Lower leg skin (tissue), 3 donors: Measurements from ENCODE around the gene TARP.

Experiments
- POLR2A ChIP-seq, 2 donors: fragments of 450-650 bp; IDR thresholded peaks; one replicate each; pipeline ENCODE4 v1.6.1; 2016 to 2017; ENCODE audit warnings: antibody characterized with exemption in 2 of 2, mild to moderate bottlenecking in 1 of 2, moderate library complexity in 1 of 2
- TF ChIP-seq, protein P1 (sequence below), 3 donors: fragments of 450-650 bp; IDR thresholded peaks; one replicate each; pipeline ENCODE4 v1.5.1; 2016; ENCODE audit warnings: antibody characterized with exemption in 3 of 3, mild to moderate bottlenecking in 3 of 3, moderate library complexity in 2 of 3

DNA sequence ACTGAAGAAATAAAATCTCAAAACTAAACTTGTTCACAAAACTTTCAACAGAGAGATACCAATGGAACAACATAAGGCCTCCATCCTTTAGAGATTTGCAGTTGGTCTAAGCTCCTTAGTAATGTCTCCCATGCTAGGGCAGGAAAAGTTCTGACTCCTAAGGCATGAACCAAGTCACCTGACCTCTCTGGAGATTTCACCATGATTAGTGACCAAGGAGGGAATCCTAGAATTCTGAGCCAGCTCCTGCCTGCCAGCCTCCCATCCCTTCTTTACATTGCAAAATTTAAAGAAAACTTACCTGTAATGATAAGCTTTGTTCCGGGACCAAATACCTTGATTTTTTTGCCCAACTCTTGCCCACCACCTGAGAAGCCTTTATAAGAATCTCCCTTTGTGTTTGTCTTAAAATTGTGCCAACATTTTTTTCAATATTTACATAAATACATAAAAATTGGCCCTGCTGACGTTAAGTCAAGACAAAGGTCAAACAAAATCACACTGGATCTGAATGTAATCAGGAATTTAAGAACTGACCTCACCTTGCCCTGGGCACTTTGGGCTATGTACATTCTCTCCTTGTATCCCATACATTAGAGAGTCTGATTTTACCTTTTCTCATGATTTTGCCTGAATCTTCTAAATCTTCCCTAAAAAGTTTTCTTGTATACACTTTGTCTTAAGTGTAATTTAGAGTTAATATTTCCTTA lies at the start of gene TARP:
- TF ChIP-seq, protein P1, sequence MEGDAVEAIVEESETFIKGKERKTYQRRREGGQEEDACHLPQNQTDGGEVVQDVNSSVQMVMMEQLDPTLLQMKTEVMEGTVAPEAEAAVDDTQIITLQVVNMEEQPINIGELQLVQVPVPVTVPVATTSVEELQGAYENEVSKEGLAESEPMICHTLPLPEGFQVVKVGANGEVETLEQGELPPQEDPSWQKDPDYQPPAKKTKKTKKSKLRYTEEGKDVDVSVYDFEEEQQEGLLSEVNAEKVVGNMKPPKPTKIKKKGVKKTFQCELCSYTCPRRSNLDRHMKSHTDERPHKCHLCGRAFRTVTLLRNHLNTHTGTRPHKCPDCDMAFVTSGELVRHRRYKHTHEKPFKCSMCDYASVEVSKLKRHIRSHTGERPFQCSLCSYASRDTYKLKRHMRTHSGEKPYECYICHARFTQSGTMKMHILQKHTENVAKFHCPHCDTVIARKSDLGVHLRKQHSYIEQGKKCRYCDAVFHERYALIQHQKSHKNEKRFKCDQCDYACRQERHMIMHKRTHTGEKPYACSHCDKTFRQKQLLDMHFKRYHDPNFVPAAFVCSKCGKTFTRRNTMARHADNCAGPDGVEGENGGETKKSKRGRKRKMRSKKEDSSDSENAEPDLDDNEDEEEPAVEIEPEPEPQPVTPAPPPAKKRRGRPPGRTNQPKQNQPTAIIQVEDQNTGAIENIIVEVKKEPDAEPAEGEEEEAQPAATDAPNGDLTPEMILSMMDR (IDR thresholded peaks at IDR 0.05) = no peak
- no peak for TF ChIP-seq POLR2A (IDR thresholded peaks at IDR 0.05)
